Heart left ventricle (tissue), 13 donors: ENCODE measurements around the gene TRIP6.

Experiments
- POLR2A ChIP-seq, 2 donors: fragments of 450-650 bp; IDR thresholded peaks; one replicate each; pipeline ENCODE4 v1.6.1; 2017; ENCODE audit warnings: antibody characterized with exemption in 2 of 2, mild to moderate bottlenecking in 2 of 2, moderate library complexity in 2 of 2
- TF ChIP-seq, protein P1 (sequence below), 12 donors: fragments of 200-600 bp; sonication (generic) in 4 of 12; IDR thresholded peaks; one replicate each; pipeline versions ENCODE4 v1.5.0 to v1.8.0; 2018 to 2022; ENCODE audit warnings: antibody characterized with exemption in 12 of 12, mild to moderate bottlenecking in 5 of 12
- donor health status: ischemic (EF 13 %, LVEDD 7.1; RV severe dilation, severe dysfunction).
- donor health status: DM: no; HTN: yes; CAD: no.
- donor health status: DM: no; HTN: no; CAD: no.
- donor health status: ischemic (EF 25% LVEDD 6.9; RV normal size, moderate dysfunction).
- donor health status: ischemic (EF 25% LVEDD 5.7; RV mildly dilated, moderate dysfunction).
- donor health status: ischemic (EF 35%, LVEDD 5.7; RV mildly dilated, moderate dysfunction).
- donor health status: nonischemic (EF 11% LVEDD 7.7; RV severe dilation, severe dysfunction).
- donor health status: DM: yes; HTN: yes; CAD: no.
- donor health status: PGD.
- donor health status: ischemic (EF 29% LVEDD 5.4; RV normal size, mild dysfunction).
- donor health status: nonischemic (EF 23%, LVEDD 6.1; RV moderate dilation, normal function).

DNA sequence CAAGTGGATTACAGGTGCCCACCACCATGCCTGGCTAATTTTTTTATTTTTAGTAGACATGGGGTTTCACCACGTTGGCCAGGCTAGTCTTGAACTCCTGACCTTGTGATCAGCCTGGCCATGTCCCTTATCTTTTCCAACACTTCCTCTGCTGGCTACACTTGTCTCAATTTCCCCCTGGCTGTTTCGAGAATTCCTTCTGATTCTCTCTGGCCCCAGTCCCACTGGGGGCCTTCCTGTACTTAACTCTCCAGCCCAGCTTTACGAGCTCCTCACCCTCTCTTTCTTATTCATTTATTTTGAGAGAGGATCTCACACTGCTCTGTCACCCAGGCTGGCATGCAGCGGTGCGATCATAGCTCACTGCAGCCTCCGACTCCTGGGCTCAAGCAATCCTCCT is 48.4 kb upstream of the TRIP6 start:
- TF ChIP-seq, protein P1, sequence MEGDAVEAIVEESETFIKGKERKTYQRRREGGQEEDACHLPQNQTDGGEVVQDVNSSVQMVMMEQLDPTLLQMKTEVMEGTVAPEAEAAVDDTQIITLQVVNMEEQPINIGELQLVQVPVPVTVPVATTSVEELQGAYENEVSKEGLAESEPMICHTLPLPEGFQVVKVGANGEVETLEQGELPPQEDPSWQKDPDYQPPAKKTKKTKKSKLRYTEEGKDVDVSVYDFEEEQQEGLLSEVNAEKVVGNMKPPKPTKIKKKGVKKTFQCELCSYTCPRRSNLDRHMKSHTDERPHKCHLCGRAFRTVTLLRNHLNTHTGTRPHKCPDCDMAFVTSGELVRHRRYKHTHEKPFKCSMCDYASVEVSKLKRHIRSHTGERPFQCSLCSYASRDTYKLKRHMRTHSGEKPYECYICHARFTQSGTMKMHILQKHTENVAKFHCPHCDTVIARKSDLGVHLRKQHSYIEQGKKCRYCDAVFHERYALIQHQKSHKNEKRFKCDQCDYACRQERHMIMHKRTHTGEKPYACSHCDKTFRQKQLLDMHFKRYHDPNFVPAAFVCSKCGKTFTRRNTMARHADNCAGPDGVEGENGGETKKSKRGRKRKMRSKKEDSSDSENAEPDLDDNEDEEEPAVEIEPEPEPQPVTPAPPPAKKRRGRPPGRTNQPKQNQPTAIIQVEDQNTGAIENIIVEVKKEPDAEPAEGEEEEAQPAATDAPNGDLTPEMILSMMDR (IDR thresholded peaks at IDR 0.05), result no peak
- no peak for TF ChIP-seq POLR2A (IDR thresholded peaks at IDR 0.05)
